HG03108 (cell line): ENCODE results near the gene EPN2.

ENCODE experiments used
- ATAC-seq: cut with Tn5 transposase; IDR thresholded peaks from one replicate; pipeline ENCODE4 v1.9.1; 2021; ENCODE audit warnings: moderate library complexity; ENCODE audit not compliant: unreplicated experiment

EPN2 gene

GRCh38 chr17:19238167-19238505 is 970 bp downstream of the EPN2 start:
- ATAC-seq = no peak

DNA sequence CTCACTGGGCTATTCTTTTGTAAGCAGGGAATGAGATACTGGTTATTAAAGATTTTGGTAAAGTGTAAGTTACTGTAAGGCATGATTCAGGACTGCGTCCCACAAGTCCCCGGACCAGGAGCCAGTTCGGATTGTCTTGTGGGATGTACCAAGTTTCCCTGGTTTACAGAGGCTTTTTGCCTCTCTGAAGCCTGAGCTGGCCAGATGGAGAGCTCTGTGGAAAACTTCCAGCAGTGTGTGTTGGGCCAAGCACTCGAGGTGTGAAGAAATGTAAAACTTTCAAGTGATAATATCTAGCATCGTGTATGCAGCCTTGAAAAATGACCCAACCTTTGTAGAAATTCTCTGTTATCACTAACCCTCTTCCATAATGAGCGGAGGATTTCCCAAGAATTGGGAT is 2.4 kb downstream of the EPN2 start:
- ATAC-seq = no peak

DNA sequence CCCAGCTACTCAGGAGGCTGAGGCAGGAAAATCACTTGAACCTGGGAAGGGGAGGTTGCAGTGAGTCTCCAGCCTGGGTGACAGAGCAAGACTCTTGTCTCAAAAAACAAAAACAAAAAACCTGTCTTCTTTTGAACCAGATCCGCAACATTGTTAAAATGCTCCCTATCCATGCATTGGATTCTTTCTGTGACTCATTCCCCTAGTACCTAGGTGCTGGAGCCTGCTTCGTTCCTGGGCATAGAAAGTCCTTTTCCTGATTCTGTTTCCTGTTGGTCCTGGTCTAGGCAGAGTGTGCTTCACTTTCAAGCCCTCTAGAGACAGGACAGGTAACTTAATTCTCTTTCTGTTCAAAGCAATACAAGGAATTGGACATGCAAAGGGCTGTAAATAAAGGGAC is 5.2 kb downstream of the EPN2 start:
- ATAC-seq = no peak

- ATAC-seq = no peak
These were observed 5.8 kb downstream of the EPN2 start for GRCh38 chr17:19242926-19243325.

DNA sequence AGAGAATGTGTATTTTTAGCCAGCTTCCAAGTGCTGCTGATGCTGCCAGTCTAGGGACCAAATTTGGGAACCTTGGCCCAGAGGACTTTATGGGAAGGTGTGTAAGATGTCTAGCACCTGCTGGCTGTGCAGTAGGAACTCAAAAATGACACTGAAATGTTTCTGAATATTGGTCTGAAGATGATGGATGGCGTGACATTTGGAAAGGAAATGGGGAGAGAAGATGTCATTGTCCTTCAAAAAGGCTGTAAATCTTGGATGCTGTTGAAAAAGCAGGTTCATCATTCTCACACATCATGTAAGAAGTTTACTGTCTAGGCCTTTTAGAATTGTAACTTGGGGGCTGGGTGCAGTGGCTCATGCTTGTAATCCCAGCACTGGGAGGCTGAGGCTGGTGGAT is 6.7 kb downstream of the EPN2 start:
- ATAC-seq = no peak

DNA sequence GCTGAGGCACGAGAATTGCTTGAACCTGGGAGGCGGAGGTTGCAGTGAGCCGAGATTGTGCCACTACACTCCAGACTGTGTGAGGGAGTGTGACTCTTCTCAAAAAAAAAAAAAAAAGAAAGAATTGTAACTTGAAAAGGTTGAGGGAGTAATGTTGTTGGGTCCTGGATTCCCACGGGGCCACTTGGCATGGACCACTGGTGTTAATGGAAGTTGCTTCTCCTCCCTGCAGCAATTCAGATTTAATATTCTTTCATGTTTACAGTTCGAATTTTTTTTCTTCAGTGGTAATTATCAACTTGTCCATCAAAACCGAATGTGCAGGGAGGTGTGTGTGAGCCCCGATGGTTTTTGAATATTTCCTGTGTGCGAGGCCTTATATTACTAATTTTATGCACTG is 7.2 kb downstream of the EPN2 start:
- no peak for ATAC-seq

DNA sequence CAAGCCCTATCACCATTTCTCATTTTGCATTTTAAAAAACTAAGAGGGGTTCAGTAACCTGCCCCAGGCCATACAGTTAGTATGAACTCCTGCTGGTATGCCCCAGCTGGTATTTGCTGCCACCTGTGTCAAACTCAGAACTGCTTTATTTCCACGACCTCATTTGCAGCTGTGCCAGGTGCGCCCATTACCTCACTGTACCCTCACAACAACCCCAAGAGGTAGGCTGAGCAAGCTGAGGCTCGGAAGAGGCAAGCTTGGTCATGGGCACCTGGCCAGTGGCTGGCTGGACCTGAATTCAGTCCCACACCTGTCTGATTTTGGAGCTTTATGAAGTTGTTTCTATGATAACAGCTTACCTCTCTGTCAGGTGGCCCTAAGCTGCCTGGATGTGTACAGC is 7.6 kb downstream of the EPN2 start:
- ATAC-seq = no peak

- no peak for ATAC-seq
These were observed 10.3 kb downstream of the EPN2 start for GRCh38 chr17:19247473-19247872.

DNA sequence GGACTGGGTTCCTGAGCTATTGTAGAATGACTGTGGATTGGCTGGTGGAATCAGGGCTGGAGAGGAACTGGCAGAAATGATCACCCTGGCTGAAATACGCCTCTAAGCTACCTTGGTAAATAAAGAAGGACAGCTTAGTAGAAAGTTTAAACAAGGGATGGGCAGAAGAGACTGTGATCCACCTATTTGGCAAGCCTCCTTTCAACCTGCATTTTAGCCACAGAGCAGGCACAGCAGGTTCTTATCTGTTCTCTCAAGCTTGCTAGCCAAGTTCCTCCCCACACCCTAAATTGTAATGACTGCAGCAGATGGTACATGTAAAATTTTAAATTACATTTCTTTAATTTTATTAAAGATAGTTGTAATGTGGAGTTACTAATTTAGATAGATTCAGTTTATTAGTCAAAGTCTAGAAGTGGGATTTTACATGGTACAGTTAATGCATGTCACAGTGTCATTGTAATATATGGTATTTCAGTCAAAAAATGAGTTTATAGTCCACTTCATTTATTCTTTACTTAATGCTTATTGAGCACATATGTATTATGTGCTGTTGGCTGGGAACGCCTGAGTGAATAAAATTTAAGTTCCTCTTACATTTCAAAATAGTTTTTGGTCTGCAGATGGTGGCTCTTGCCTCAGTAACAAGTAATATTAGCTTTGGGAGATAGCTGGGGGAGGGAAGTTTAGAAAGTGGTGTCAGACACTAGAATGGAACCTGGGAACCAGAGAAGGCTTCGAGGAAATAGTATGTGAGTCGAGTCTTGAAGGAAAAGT is 11.2 kb downstream of the EPN2 start:
- ATAC-seq = no peak

DNA sequence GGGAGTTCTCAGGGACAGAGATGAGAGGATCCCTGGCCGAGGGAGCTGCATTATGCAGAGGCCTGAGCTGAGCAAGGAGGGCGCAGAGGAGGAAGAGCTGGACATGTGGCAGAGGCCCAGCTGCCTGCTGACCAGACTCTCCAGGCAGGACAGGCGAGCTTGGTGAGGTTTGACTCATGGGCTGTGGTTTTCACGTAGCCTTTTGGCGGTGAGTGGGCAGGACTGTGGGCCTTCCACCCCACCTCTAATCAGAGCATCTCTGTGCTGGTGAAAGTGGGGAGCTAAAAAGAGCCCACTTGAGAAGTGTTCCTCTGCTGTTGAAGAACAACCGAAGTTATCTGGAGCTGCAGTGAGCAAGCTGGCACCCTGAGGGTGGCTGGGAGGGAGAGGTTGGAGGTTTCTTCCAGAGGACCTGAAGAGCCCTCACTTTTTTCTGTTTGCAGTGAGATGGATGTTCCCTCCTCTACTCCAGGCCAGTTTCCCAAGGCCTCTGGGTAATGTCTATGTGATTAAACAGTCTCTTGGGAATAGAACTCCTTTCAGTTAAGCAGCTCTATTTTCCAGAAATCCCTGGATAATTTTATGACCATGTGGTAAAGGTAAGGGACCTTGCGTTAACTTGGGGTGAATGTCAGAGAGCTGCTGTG is 11.9 kb downstream of the EPN2 start:
- ATAC-seq = no peak

GRCh38 chr17:19249681-19250080 is 12.5 kb downstream of the EPN2 start:
- no peak for ATAC-seq

- no peak for ATAC-seq
These were observed 13.4 kb downstream of the EPN2 start for GRCh38 chr17:19250421-19251173.

DNA sequence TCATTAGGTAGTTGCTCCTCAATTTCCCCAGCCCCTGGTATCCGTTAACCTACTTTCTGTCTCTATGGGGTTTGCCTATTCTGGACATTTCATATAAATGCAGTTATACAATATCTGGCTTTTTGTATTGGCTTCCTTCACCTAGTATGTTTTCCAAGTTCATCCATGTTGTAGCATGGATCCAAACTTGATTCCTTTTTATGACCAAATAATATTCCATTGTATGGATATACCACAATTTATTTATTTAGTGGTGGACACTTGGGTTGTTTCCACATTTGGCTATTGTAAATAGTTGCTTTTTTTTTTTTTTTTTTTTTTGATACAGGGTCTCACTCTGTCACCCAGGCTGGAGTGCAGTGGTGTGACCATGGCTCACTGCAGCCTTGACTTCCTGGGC is 15.9 kb downstream of the EPN2 start:
- no peak for ATAC-seq

- ATAC-seq = no peak
These were observed 17.5 kb downstream of the EPN2 start for GRCh38 chr17:19254651-19255050.

DNA sequence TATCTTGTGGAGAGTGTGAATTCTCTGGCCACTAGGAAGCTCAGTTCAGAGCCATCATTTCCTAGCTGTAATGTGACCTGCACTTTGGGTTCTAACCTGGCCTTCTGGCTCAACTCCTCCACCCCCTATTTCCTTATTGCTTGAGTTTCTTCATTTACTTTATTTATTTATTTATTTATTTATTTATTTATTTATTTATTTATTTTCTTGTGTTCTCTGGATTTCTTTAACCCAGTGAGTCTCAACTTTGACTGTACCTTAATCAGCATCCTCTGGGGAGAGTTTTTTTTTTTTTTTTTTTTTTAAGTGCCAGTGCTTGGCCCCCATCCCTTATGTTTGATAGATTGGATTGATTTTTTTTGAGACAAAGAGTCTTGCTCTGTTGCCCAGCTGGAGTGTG is 18.1 kb downstream of the EPN2 start:
- ATAC-seq = no peak

DNA sequence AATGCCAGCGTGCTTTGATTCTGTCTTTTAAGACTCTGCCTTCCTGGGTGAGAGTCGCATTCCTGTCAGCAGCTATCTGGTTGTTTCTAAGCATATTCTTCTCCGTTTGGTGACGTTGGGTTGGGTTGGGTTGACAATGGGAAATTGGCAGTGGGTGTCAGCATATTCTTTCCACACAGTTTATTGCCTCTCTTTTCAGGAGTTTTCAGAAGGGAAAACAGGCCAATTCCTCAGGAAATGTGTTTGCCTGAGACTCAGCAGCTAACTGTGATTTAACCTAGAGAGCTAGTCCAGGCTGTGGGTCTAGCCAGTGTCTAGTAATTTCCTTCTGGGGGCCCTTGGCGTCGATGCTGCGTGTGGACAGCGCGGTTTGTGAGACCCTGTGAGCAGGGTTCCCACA is 21.2 kb downstream of the EPN2 start:
- ATAC-seq = no peak

DNA sequence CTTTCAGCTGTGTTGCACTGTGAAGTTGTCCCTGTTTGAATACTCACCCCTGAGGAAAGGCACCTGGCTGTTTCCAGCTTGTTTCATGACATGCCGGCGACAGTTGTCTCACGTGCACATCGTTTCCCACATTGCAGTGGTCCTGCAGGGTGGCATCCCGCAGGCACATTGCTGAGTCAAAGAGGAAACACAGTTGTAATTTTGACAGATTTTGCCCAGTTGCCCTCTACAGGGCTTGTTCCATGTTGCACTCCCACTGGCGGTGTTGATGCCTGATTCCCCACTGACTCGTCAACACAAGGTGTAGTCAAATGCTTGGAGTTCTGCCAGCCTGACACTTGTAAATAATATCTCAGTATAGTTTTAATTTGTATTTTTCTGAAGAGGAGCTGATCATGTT is 23.8 kb downstream of the EPN2 start:
- no peak for ATAC-seq

- no peak for ATAC-seq
These were observed 24.3 kb downstream of the EPN2 start for GRCh38 chr17:19261426-19261825.

DNA sequence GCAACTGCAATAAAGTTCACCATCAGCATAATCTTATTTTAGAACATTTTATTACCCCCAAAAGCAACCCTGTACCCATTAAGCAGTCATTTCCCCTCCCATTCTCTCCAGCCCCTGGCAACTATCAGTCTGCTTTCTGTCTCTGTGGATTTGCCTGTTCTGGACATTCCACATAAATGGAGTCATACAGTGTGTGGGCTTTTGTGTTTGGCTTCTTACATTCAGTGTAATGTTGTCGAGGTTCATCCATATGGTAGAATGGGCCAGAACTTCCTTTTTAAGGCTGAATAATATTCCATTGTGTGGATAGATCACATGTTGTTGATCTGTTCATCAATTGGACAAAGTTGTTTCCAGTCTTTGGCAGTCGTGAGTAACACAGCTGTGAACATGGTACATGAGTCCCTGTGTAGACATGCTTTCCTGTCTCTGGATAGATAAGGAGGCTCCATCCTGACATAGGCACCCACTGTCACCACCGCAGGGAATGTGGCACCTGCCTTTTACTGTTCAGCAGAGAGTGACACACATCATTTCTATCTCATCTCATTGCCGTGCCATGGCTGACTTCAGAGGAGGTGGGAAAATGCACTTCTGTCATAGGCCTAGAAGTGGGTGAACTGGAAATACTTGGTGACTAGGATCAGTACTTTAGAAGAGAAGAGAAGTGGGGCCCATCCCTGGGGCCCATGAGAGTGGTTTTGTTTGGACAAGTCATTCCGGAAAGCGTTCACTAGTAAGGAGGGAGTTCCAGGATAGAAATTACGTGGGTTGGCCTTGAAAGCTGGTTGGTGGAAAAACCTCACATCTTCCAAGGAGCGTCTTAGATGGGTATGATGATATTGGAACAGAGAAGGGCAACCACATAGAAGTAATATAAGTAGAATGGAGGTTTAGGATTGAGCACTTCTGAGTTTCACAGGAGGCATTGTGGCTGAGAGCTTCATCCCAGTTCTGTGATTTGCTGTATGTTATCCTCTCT is 25.8 kb downstream of the EPN2 start:
- no peak for ATAC-seq

GRCh38 chr17:19263641-19264051 is 26.5 kb downstream of the EPN2 start:
- ATAC-seq = no peak

DNA sequence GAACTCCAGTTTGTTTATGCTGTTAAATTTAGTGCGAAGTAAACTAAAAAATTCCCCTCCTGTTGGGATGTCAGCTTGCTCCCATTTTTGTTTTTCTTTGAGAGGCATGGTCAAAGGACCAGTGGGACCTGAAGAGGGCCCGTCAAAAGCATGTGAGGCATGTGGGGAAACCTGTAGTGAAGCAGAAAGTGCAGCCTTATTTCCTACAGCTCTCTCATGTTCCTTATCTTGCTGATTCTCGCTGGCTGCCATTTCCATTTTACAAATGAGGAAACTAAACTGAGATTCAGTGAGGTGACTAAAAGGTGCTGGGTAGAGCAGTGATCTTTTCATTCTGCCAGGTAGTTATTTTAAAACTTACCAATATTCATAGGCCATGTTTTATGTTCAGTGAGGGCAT is 27.1 kb downstream of the EPN2 start:
- ATAC-seq = no peak
